ENCODE data around the gene SPAG9. TPM values are rescaled to one million over a fixed set of nuclear protein-coding genes. Genes with fewer than 3 reads are reported as not detected.

Gene SPAG9
- total RNA-seq, 1 experiment from 2014 or later = 54.3 TPM

DNA sequence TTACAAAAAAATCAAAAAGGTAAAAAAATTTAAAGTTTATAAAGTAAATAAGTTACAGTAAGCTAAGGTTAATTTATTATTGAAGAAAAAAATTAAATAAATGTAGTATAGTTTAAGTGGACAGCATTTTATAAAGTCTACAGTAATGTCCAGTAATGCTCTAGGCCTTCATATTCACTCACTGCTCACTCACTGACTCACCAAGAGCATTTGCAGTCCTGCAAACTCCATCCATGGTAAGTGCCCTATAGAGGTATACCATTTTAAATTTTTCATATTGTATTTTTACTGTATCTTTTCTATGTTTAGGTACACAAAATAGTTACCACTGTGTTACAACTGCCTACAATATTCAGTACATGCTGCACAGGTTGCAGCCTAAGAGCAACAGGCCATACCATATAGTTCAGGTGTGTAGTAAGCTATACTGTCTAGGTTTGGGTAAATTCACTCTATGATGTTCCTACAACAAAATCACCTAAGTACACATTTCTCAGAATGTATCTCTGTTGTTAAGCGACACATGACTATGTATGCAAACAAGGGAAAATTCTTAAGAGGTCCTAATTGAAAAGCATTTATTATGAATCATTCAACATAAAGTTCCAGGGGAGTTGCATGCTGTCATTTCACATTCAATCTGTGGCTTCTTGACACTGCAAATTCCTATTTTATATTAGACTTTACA is 92.3 kb downstream of the SPAG9 start:
- no CpG with 5 or more reads among the region's 1 CpG for WGBS (ENCODE audit: extremely low coverage, insufficient read length, low lambda C conversion rate)
- Histone ChIP-seq H3K23ac (ENCODE audit: insufficient read length, low read depth, low read length) (no peak overlapping the region), H2AFZ (ENCODE audit: low read length) (no peak overlapping the region), H3K4ac (ENCODE audit: low read depth, low read length) (no peak overlapping the region), H2BK20ac (ENCODE audit: low read depth, low read length, poor library complexity, severe bottlenecking) (no peak overlapping the region), H4K5ac (ENCODE audit: insufficient read length, low read depth, low read length) (no peak overlapping the region), H2BK15ac (ENCODE audit: low read depth, low read length) (no peak overlapping the region), H4K8ac (replicated peaks; ENCODE audit: insufficient read length, low read depth, low read length) (no peak overlapping the region), H2AK5ac (ENCODE audit: insufficient read length, low read length) (no peak overlapping the region), H3K27ac (ENCODE audit: insufficient read length, low read depth, low read length) (no peak overlapping the region), H2BK5ac (ENCODE audit: insufficient read length, low read length) (no peak overlapping the region), H2BK120ac (ENCODE audit: low read depth, low read length, poor library complexity, severe bottlenecking) (no peak overlapping the region), H4K20me1 (ENCODE audit: control insufficient read depth, insufficient read depth, insufficient read length) (no peaks in the 10 kb centered on the region), H3K4me1 (ENCODE audit: insufficient read depth, low read length) (no peaks in the 10 kb centered on the region), H3K4me2 (ENCODE audit: insufficient read depth, insufficient read length, low read length) (no peak overlapping the region), H3K79me2 (ENCODE audit: insufficient read depth, low read length) (no peaks in the 10 kb centered on the region), H3K14ac (ENCODE audit: insufficient read depth, low read length) (no peak overlapping the region), H3K18ac (ENCODE audit: insufficient read length, low read depth, low read length) (no peak overlapping the region), H3T11ph (ENCODE audit: low read length) (no peak overlapping the region), H2BK12ac (ENCODE audit: insufficient read length, low read depth, low read length) (no peak overlapping the region), H3K79me1 (ENCODE audit: insufficient read depth, low read depth, low read length, poor library complexity, severe bottlenecking) (no peaks in the 10 kb centered on the region), H3K27me3 (ENCODE audit: insufficient read depth, low read length) (no peaks in the 10 kb centered on the region), H3K56ac (ENCODE audit: insufficient read length, low read depth, low read length) (no peak overlapping the region), H4K91ac (ENCODE audit: insufficient read length, low read depth, low read length) (no peak overlapping the region), H3K9ac (ENCODE audit: extremely low read depth, insufficient read length, low read length) (no peak overlapping the region), H3K9me3 (ENCODE audit: control insufficient read depth, low read depth, low read length) (no peaks in the 10 kb centered on the region), H3K23me2 (ENCODE audit: insufficient read length, low read depth, low read length, poor library complexity, severe bottlenecking) (no peaks in the 10 kb centered on the region)
- H3K27ac Mint-ChIP-seq = 0 out of 7 replicates have a peak overlapping the region, but pooled peaks of 1 of the 3 experiments have one; percentile 4
- H3K4me1 Mint-ChIP-seq = no peaks in the 10 kb centered on the region
- H3K36me3 Mint-ChIP-seq (ENCODE audit: insufficient read depth in 1 of 3, low read depth in 3 of 3) = no peaks in the 10 kb centered on the region
- DNase-seq = no peak
- no peaks in the 10 kb centered on the region for H3K27me3 Mint-ChIP-seq (ENCODE audit: low read depth)
- TF ChIP-seq, protein P1, sequence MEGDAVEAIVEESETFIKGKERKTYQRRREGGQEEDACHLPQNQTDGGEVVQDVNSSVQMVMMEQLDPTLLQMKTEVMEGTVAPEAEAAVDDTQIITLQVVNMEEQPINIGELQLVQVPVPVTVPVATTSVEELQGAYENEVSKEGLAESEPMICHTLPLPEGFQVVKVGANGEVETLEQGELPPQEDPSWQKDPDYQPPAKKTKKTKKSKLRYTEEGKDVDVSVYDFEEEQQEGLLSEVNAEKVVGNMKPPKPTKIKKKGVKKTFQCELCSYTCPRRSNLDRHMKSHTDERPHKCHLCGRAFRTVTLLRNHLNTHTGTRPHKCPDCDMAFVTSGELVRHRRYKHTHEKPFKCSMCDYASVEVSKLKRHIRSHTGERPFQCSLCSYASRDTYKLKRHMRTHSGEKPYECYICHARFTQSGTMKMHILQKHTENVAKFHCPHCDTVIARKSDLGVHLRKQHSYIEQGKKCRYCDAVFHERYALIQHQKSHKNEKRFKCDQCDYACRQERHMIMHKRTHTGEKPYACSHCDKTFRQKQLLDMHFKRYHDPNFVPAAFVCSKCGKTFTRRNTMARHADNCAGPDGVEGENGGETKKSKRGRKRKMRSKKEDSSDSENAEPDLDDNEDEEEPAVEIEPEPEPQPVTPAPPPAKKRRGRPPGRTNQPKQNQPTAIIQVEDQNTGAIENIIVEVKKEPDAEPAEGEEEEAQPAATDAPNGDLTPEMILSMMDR (conservative IDR thresholded peaks at IDR 0.05) = no peak
- H3K9me3 Mint-ChIP-seq = no peaks in the 10 kb centered on the region
- H3K4me3 Mint-ChIP-seq = no peak overlapping the region

All from H9 (cell line).